CD4-positive, CD25-positive, alpha-beta regulatory T cell (primary cell): ENCODE results near the gene SMAD3. TPM values are rescaled to one million over a fixed set of nuclear protein-coding genes. Genes with fewer than 3 reads are reported as not detected.
A peak's percentile ranks its signal among the peaks of the same experiment; 100 is the strongest.

ENCODE experiments used
- ATAC-seq, 2 donors: fragments of 150-1000 bp; cut with Tn5 transposase; one replicate each; pipeline ENCODE4 v1.10.0; 2021; ENCODE audit warnings: low read depth in 2 of 2, moderate number of reproducible peaks in 2 of 2, moderate library complexity in 1 of 2
- DNase-seq, 3 donors: peaks; one replicate each; pipeline versions ENCODE4 v3.0.0 to v3.0.0-alpha.2; 2012 to 2022; ENCODE audit warnings: mixed read lengths in 1 of 3
- H3K27ac ChIP-seq: one replicate; pipeline ENCODE4 v1.7.0; 2013; ENCODE audit warnings: mild to moderate bottlenecking, low read length; ENCODE audit not compliant: insufficient read depth, poor library complexity, severe bottlenecking
- H3K27me3 ChIP-seq: one replicate; pipeline ENCODE4 v1.7.0; 2013; ENCODE audit warnings: low read length; ENCODE audit not compliant: control insufficient read depth, insufficient read depth
- H3K36me3 ChIP-seq: one replicate; pipeline ENCODE4 v1.7.0; 2013; ENCODE audit warnings: mild to moderate bottlenecking, low read length, moderate library complexity; ENCODE audit not compliant: control insufficient read depth, insufficient read depth
- H3K4me1 ChIP-seq: 2 replicates; pipeline ENCODE4 v1.7.0; 2013; ENCODE audit warnings: mild to moderate bottlenecking, low read length; ENCODE audit not compliant: insufficient read depth, control insufficient read depth, poor library complexity, severe bottlenecking
- H3K4me3 ChIP-seq: one replicate; pipeline ENCODE4 v1.7.0; 2013; ENCODE audit warnings: low read depth, mild to moderate bottlenecking, low read length, moderate library complexity
- H3K9me3 ChIP-seq, 2 experiments: 1 replicate in 1 of 2; 2 replicates in 1 of 2; pipeline ENCODE4 v1.7.0; 2013; ENCODE audit warnings: low read length in 2 of 2, mild to moderate bottlenecking in 1 of 2, moderate library complexity in 1 of 2; ENCODE audit not compliant: control insufficient read depth in 2 of 2
- H3K27ac Mint-ChIP-seq, 3 donors: one replicate each; pipeline ENCODE4 v1.8.0; 2020 to 2022; ENCODE audit warnings: mild to moderate bottlenecking in 3 of 3, mixed read lengths in 3 of 3, moderate library complexity in 2 of 3
- H3K27me3 Mint-ChIP-seq: one replicate; pipeline ENCODE4 v1.8.0; 2022; ENCODE audit warnings: mild to moderate bottlenecking, mixed read lengths
- H3K36me3 Mint-ChIP-seq: one replicate; pipeline ENCODE4 v1.8.0; 2020; ENCODE audit warnings: mixed read lengths
- H3K4me1 Mint-ChIP-seq, 4 donors: one replicate each; pipeline ENCODE4 v1.8.0; 2020 to 2022; ENCODE audit warnings: mixed read lengths in 4 of 4, mild to moderate bottlenecking in 1 of 4
- H3K4me3 Mint-ChIP-seq, 4 donors: one replicate each; pipeline ENCODE4 v1.8.0; 2020 to 2022; ENCODE audit warnings: mild to moderate bottlenecking in 4 of 4, mixed read lengths in 4 of 4, moderate library complexity in 3 of 4
- H3K9me3 Mint-ChIP-seq, 7 donors: one replicate each; pipeline ENCODE4 v1.8.0; 2020 to 2022; ENCODE audit warnings: mixed read lengths in 7 of 7, mild to moderate bottlenecking in 3 of 7, moderate library complexity in 2 of 7
- polyA plus RNA-seq, 4 donors: library from polyadenylated mRNA; unstranded; fragments of 300-500 nt; fragmentation: Illumina TruSeq; gene quantifications; one replicate each; pipeline ENCODE4 v1.2.3, GENCODE V29; 2021
- total RNA-seq: library from RNA; stranded (reverse); gene quantifications from one replicate; pipeline ENCODE4 v1.2.3, GENCODE V29; 2022

Gene SMAD3
- total and polyA plus RNA-seq, 5 donors from 2014 or later = 12.0 to 76.6 (median 14.7) TPM

DNA sequence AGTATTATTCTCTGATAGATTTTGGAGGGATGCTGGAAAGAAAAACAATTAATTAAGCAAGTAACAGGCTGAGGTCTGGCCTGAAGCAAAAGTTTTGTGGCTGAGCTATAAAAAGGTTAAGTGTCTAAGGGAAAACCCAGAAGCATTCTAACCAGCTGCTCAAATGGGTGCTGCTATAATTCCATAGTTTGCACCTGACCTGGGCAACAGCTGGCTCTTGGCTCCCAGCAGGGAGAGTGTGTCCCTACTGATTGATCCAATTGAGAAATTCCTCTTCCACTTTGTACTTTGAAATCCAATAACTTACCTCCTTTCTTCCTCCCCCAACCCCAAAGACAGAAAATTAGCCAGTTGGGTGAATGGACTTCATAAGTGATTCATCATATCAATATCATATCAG lies 27.7 kb upstream of the SMAD3 start:
- H3K4me1 ChIP-seq = peaks cover 9% of the 10 kb centered on the region
- H3K9me3 ChIP-seq = no peaks in the 10 kb centered on the region
- peaks cover 0 to 48% (median 21%) of the 10 kb centered on the region in 4 donors for H3K4me1 Mint-ChIP-seq
- H3K27ac Mint-ChIP-seq = no peak overlapping the region
- DNase-seq (no peak), ATAC-seq (no peak)
- H3K27ac ChIP-seq = no peak overlapping the region
- no peaks in the 10 kb centered on the region for H3K36me3 Mint-ChIP-seq
- peaks cover 0 to 1% (median 0%) of the 10 kb centered on the region in 7 donors for H3K9me3 Mint-ChIP-seq
- no peak overlapping the region for H3K4me3 ChIP-seq
- no peak overlapping the region for H3K4me3 Mint-ChIP-seq
- H3K36me3 ChIP-seq = no peaks in the 10 kb centered on the region
- peaks cover 3% of the 10 kb centered on the region for H3K27me3 ChIP-seq
- peaks cover 15% of the 10 kb centered on the region for H3K27me3 Mint-ChIP-seq

DNA sequence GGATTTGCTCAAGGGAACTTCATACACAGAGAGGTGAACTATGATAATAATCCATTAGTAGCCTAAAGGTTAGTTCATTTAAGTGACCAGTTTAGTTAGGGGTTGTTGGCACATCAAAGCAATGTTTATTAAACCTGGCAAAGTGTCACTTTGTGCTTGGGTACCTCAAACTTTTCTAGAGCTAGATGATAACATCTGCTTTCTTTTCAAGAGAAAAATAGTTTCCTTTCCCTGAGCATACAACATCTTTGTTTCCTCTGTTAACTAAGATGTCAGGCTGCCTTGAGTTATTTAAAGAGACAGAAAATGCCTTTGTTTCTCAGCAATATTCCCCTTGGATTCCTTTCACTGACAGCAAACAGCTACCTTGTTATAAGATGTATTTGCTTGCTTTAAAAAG lies 26.7 kb upstream of the SMAD3 start:
- Histone ChIP-seq H3K4me3 (no peak overlapping the region), H3K36me3 (no peaks in the 10 kb centered on the region), H3K27ac (no peak overlapping the region), H3K4me1 (peaks cover 1% of the 10 kb centered on the region), H3K9me3 (no peaks in the 10 kb centered on the region), H3K27me3 (no peaks in the 10 kb centered on the region)
- H3K4me1 Mint-ChIP-seq = peaks cover 0 to 53% (median 23%) of the 10 kb centered on the region in 4 donors
- peak overlapping the region; percentile 21 to 42 (median 32) for H3K27ac Mint-ChIP-seq
- peak overlapping the region in 2 of 4 donors; percentile 66 to 72 for H3K4me3 Mint-ChIP-seq
- H3K27me3 Mint-ChIP-seq = peaks cover 15% of the 10 kb centered on the region
- DNase-seq (peak in 1 of 3 donors; percentile 30), ATAC-seq (no peak)
- H3K36me3 Mint-ChIP-seq = no peaks in the 10 kb centered on the region
- H3K9me3 Mint-ChIP-seq = peaks cover 0 to 1% (median 0%) of the 10 kb centered on the region in 7 donors

DNA sequence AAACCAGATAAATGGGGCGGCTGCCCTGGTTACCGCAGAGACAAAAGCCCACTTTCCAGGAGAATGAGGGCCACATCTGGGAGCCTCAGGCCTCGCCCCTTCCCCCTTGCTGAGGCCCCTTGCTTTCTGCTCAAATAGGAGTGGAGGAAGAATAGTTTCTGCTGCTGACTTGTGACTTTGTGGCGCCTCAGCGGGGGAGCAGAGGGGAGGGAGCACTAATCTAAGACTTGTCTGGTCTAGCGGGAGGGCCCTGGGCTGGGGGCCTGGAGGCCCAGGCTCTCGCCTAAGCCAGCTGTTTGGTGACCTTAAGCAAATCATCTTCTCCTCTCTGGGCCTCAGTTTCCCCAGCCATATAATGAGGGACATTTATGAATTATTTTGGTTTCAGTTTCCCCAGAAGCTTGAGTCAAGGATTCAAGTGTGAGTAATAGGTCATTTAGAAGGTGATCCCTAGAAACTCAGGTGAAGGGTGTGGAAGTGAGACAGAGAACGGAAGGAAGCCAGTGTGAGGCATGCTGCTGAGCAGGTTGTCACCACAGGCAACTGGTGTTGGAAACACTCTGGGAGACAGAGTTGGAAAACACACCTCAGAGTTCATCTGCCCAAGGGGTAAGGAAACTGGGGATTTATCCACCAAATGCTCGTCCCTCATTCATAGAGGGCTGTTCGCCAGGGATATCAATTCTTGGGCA lies 25.9 kb upstream of the SMAD3 start:
- Histone ChIP-seq H3K4me3 (no peak overlapping the region), H3K9me3 (no peaks in the 10 kb centered on the region), H3K36me3 (no peaks in the 10 kb centered on the region), H3K27ac (no peak overlapping the region), H3K27me3 (no peaks in the 10 kb centered on the region), H3K4me1 (no peaks in the 10 kb centered on the region)
- ATAC-seq (no peak), DNase-seq (no peak)
- H3K27ac Mint-ChIP-seq = peak overlapping the region; percentile 34 to 65 (median 42)
- peaks cover 0 to 48% (median 23%) of the 10 kb centered on the region in 4 donors for H3K4me1 Mint-ChIP-seq
- H3K27me3 Mint-ChIP-seq = peaks cover 15% of the 10 kb centered on the region
- H3K4me3 Mint-ChIP-seq = peak overlapping the region in 2 of 4 donors; percentile 66 to 72
- no peaks in the 10 kb centered on the region for H3K36me3 Mint-ChIP-seq
- no peaks in the 10 kb centered on the region for H3K9me3 Mint-ChIP-seq

DNA sequence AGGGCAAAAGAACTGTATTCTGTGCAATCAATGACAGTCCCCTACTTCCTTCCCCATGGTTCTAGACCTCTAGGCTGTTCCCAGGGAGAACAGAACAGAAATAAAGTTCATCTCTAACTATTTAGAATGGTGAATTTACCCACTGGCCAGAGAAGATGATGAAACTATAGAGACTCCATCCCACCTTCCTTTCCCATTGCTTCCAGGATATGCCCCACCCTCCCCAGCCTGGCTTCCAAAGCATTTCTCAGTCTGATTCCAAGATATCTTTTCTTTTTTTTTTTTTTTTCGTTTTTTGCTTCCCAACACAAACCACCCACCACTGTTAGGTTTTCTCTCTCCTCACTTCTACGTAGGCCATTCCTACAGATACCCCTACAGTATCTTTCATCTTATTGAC lies 25.1 kb upstream of the SMAD3 start:
- Histone ChIP-seq H3K4me1 (no peaks in the 10 kb centered on the region), H3K27me3 (no peaks in the 10 kb centered on the region), H3K27ac (no peak overlapping the region), H3K36me3 (no peaks in the 10 kb centered on the region), H3K4me3 (no peak overlapping the region), H3K9me3 (no peaks in the 10 kb centered on the region)
- no peaks in the 10 kb centered on the region for H3K36me3 Mint-ChIP-seq
- H3K4me1 Mint-ChIP-seq = peaks cover 0 to 47% (median 23%) of the 10 kb centered on the region in 4 donors
- H3K27ac Mint-ChIP-seq = peak overlapping the region in 1 of 3 donors; percentile 65
- no peak for ATAC-seq
- H3K27me3 Mint-ChIP-seq = peaks cover 9% of the 10 kb centered on the region
- no peak overlapping the region for H3K4me3 Mint-ChIP-seq
- DNase-seq = no peak
- H3K9me3 Mint-ChIP-seq = no peaks in the 10 kb centered on the region

DNA sequence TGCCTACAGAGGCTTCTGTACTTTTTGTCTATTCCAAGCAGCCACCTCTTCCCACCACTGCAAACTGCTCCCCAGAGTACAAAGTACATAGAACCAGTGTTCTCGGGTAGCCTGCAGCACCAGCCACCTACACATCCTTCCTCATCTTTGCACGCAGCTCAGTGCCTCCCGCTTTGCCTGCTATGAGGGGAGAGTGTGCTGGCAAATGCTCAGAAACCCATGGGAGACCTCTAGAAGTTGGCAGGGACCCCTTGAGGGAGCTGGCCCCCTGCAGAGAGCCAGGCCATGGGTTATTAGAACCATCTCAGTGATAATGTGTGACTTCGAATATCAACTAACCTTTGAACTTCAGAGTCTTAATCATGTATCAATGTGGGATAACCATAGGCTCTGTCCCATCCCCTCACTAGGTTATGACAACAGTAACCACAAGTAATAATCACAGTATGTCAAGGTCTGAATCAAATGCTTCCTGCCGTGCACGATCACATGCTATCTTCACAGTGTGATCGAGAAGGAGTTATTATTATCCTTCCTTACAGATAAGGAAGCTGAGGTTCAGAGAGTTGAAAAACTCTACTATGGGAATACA lies 22.8 kb upstream of the SMAD3 start:
- peaks cover 0 to 38% (median 19%) of the 10 kb centered on the region in 4 donors for H3K4me1 Mint-ChIP-seq
- no peaks in the 10 kb centered on the region for H3K9me3 Mint-ChIP-seq
- Histone ChIP-seq H3K27ac (no peak overlapping the region), H3K36me3 (no peaks in the 10 kb centered on the region), H3K9me3 (no peaks in the 10 kb centered on the region), H3K4me1 (no peaks in the 10 kb centered on the region), H3K4me3 (no peak overlapping the region), H3K27me3 (no peaks in the 10 kb centered on the region)
- H3K27ac Mint-ChIP-seq = peak overlapping the region in 1 of 3 donors; percentile 22
- H3K36me3 Mint-ChIP-seq = no peaks in the 10 kb centered on the region
- no peak for DNase-seq
- ATAC-seq = no peak
- no peak overlapping the region for H3K4me3 Mint-ChIP-seq
- H3K27me3 Mint-ChIP-seq = peaks cover 4% of the 10 kb centered on the region

DNA sequence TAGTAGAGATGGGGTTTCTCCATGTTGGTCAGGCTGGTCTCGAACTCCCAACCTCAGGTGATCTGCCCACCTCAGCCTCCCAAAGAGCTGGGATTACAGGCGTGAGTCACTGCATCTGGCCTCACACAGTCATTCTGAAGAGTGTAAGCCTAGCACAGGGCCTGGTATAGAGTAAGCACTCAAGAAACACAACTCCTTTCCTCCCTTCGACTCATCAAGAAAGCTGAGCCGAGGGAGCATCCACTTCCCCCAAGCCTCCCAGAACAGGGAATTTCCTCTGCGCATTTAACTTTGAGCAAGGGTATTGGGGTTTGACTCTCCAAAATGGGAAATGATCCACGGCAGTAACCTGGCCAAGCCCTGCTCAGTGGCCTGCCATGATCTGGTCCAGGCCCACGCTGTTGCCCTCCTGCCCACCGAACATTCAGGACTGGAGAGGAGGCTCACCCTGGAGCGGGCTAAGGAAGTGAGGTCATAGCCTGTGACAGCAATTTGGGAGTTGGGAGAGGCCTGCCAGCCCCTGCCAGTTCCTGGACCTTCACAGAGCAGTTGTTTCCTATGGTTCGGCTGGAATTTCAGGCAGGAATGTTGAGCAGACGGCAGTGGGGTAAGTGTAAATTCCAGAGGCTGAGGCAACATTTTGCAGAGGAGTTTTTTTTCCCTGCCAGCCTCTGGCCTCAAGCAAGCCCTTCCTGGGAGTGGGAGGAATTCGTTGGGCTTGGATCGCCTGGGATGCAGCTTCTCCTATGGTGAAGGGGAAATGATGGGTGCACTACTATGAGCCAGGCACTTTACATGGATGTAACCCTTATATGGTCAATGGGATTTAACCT lies 21.2 kb upstream of the SMAD3 start:
- H3K27me3 Mint-ChIP-seq = peaks cover 10% of the 10 kb centered on the region
- ATAC-seq = no peak
- Histone ChIP-seq H3K27ac (no peak overlapping the region), H3K36me3 (no peaks in the 10 kb centered on the region), H3K9me3 (no peaks in the 10 kb centered on the region), H3K4me1 (no peaks in the 10 kb centered on the region), H3K4me3 (no peak overlapping the region), H3K27me3 (no peaks in the 10 kb centered on the region)
- no peak overlapping the region for H3K4me3 Mint-ChIP-seq
- H3K4me1 Mint-ChIP-seq = peaks cover 4 to 32% (median 17%) of the 10 kb centered on the region in 4 donors
- no peaks in the 10 kb centered on the region for H3K36me3 Mint-ChIP-seq
- H3K27ac Mint-ChIP-seq = no peak overlapping the region
- no peak for DNase-seq
- H3K9me3 Mint-ChIP-seq = peaks cover 0 to 1% (median 0%) of the 10 kb centered on the region in 7 donors

DNA sequence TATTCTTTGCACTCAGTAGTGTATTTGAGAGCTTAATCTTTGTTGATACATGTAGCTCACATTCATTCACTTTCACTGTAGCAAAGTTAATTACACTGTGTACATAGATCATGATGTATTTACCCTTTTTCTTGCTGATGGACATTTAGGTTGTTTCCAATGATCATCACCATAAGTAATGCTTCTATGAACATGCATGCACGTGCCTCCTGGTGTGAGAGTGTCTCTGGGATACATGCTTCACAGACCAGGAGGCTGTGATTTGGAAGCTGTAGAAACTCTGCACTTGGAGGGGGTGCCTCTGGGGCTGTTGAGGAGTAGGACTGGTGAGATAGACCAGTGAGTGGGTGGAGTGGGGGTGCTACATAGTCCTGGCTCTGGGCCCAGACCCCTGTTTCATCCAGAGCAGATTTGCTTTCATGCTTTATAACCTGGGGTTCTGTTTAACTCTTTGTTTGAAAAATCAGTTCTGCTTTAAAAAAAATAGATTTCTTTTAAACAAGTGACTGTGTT lies 18.2 kb upstream of the SMAD3 start:
- no peak overlapping the region for H3K4me3 Mint-ChIP-seq
- DNase-seq (no peak), ATAC-seq (no peak)
- no peaks in the 10 kb centered on the region for H3K27me3 ChIP-seq
- H3K4me3 ChIP-seq = no peak overlapping the region
- peaks cover 8 to 44% (median 29%) of the 10 kb centered on the region in 4 donors for H3K4me1 Mint-ChIP-seq
- no peaks in the 10 kb centered on the region for H3K4me1 ChIP-seq
- no peaks in the 10 kb centered on the region for H3K36me3 Mint-ChIP-seq
- H3K27me3 Mint-ChIP-seq = peaks cover 5% of the 10 kb centered on the region
- no peak overlapping the region for H3K27ac ChIP-seq
- no peaks in the 10 kb centered on the region for H3K36me3 ChIP-seq
- no peaks in the 10 kb centered on the region for H3K9me3 ChIP-seq
- peaks cover 0 to 3% (median 0%) of the 10 kb centered on the region in 7 donors for H3K9me3 Mint-ChIP-seq
- H3K27ac Mint-ChIP-seq = no peak overlapping the region
